Ovary (tissue), 9 donors: ENCODE measurements around the gene ITGB2. TPM values are rescaled to one million over a fixed set of nuclear protein-coding genes. Genes with fewer than 3 reads are reported as not detected.

ENCODE experiments used
- DNase-seq, 5 donors: peaks; one replicate each; pipeline ENCODE4 v3.0.0-alpha.2; 2019 to 2020
- H3K27ac ChIP-seq, 2 donors: fragments of 200-600 bp; one replicate each; pipeline versions ENCODE4 v1.5.1 to v1.8.0; 2019 to 2022
- H3K27me3 ChIP-seq: fragments of 200-600 bp; one replicate; pipeline ENCODE4 v1.8.0; 2022
- H3K36me3 ChIP-seq: fragments of 200-600 bp; sonication (generic); one replicate; pipeline ENCODE4 v1.5.1; 2019
- H3K4me1 ChIP-seq: one replicate; pipeline ENCODE4 v1.8.1; 2013; ENCODE audit warnings: mild to moderate bottlenecking, moderate library complexity; ENCODE audit not compliant: insufficient read depth
- H3K4me3 ChIP-seq: fragments of 200-600 bp; sonication (generic); one replicate; pipeline ENCODE4 v1.5.1; 2017
- H3K9me3 ChIP-seq, 2 donors: fragments of 200-600 bp in 1 of 2; sonication (generic) in 1 of 2; one replicate each; pipeline versions ENCODE4 v1.5.1 to v1.8.1; 2013 to 2019; ENCODE audit warnings: mild to moderate bottlenecking in 1 of 2, moderate library complexity in 1 of 2
- CTCF ChIP-seq, 3 donors: fragments of 450-650 bp in 2 of 3; fragments of 200-600 bp in 1 of 3; IDR thresholded peaks; one replicate each; pipeline versions ENCODE4 v1.5.1 to v1.8.0; 2016 to 2022; ENCODE audit warnings: antibody characterized with exemption in 3 of 3, mild to moderate bottlenecking in 1 of 3
- EP300 ChIP-seq: sonication (generic); formaldehyde crosslinking; IDR thresholded peaks from one replicate; pipeline ENCODE4 v1.6.1; 2017; ENCODE audit warnings: antibody characterized with exemption
- POLR2A ChIP-seq: fragments of 450-650 bp; IDR thresholded peaks from one replicate; pipeline ENCODE4 v1.6.1; 2017; ENCODE audit warnings: antibody characterized with exemption, mild to moderate bottlenecking, moderate library complexity
- WGBS, 3 donors: extraction: QIAGEN DNeasy Blood & Tissue Kit in 1 of 3; methylation state at CpG; one replicate each; pipeline versions ENCODE4 v1.1.5 to v1.1.7; 2013 to 2017; 5-methylcytosine and 5-hydroxymethylcytosine counted together
- intact Hi-C, 4 donors: fragments of 100-400 bp; cut with DNase I; formaldehyde crosslinking; loops; one replicate each; pipeline versions ENCODE4 v1.11.0 to v1.15.1; 2022 to 2023
- polyA plus RNA-seq, 2 donors: library from polyadenylated mRNA; stranded (reverse); fragments of 200-250 nt in 1 of 2; fragments of 350-450 nt in 1 of 2; fragmentation: Illumina TruSeq in 1 of 2; extraction: RNeasy Lipid Tissue Mini Kit (QIAGEN cat#74804) in 1 of 2; gene quantifications; one replicate each; pipeline ENCODE4 v1.2.3, GENCODE V29; 2013 to 2014
- total RNA-seq, 7 donors: library from RNA; depleted of rRNA in 2 of 7; stranded (reverse); fragments of >200 nt in 2 of 7; fragmentation: NEBNext Ultra II Directional in 3 of 7; extraction: Animal tissue kit (Norgen Biotek cat#: 25700) in 3 of 7; gene quantifications; one replicate each; pipeline versions ENCODE4 v1.1.0 to v1.2.4, GENCODE V29; 2016 to 2023
- donor health status: DM: no; HTN: no; CAD: no; lungs with moderate emphysema.
- donor health status: DM: no; HTN: no; CAD: no.
- donor health status: Bipolar disorder and iron deficiency.
- donor health status: DM: yes; HTN: yes; CAD: no.
- donor health status: DM: no; HTN: no; CAD: no.
- donor health status: DM: yes; HTN: yes; CAD: no.

Gene ITGB2
- total and polyA plus RNA-seq, 9 donors: 9.6 to 58.3 (median 17.6) TPM

GRCh38 chr21:44887126-44887806, 33.4 kb downstream of the ITGB2 start:
- no peak for TF ChIP-seq CTCF (IDR thresholded peaks at IDR 0.05)
- no peak for TF ChIP-seq EP300
- TF ChIP-seq POLR2A: no peak
- H3K4me1 ChIP-seq: no peaks in the 10 kb centered on the region
- no peaks in the 10 kb centered on the region for H3K27me3 ChIP-seq
- WGBS, 3 donors: 85 to 88% (median 87%) methylated on average over 11 of the region's 11 CpGs
- H3K27ac ChIP-seq: no peak overlapping the region
- intact Hi-C loops: no loop called here
- no peak overlapping the region for H3K4me3 ChIP-seq
- H3K9me3 ChIP-seq: no peaks in the 10 kb centered on the region
- no peak for DNase-seq
- no peaks in the 10 kb centered on the region for H3K36me3 ChIP-seq

GRCh38 chr21:44886113-44887075, 34.3 kb downstream of the ITGB2 start:
- no peak for DNase-seq
- Histone ChIP-seq H3K27me3 (no peaks in the 10 kb centered on the region), H3K9me3 (no peaks in the 10 kb centered on the region), H3K4me3 (no peak overlapping the region), H3K36me3 (no peaks in the 10 kb centered on the region), H3K4me1 (no peaks in the 10 kb centered on the region), H3K27ac (no peak overlapping the region)
- intact Hi-C loops: no loop called here
- WGBS, 3 donors: 86% methylated on average over 44 of the region's 44 CpGs
- TF ChIP-seq CTCF (IDR thresholded peaks at IDR 0.05): no peak
- no peak for TF ChIP-seq EP300
- TF ChIP-seq POLR2A: no peak

GRCh38 chr21:44885615-44886014, 35.1 kb downstream of the ITGB2 start:
- Histone ChIP-seq H3K4me1 (no peaks in the 10 kb centered on the region), H3K4me3 (no peak overlapping the region), H3K27ac (no peak overlapping the region), H3K27me3 (no peaks in the 10 kb centered on the region), H3K9me3 (no peaks in the 10 kb centered on the region), H3K36me3 (no peaks in the 10 kb centered on the region)
- intact Hi-C loops: no loop called here
- no peak for TF ChIP-seq CTCF (IDR thresholded peaks at IDR 0.05)
- WGBS, 3 donors: 78 to 79% (median 78%) methylated on average over 11 of the region's 11 CpGs
- DNase-seq: no peak

DNA sequence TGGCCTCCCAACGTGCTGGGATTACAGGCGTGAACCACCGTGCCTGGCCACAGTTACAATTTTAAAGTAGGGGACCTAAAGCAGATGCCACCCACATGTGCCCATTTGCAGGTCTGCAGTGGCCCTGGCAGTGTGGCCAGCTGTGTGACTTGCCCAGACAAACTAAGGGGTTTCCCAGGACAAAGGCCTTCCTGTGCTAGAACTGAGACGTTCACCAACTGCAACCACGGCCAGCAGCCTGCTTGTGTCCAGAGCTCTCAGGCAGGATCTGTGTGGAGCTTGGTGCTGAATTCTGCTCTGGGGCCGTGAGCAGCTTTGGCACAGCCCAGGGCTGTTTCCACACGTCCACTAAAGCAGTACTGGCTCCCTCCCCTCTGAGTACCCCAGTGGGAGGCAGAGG, 36.6 kb downstream of the ITGB2 start:
- H3K27ac ChIP-seq: no peak overlapping the region
- DNase-seq: no peak
- no peak for TF ChIP-seq CTCF (IDR thresholded peaks at IDR 0.05)
- no peak for TF ChIP-seq EP300
- no peak for TF ChIP-seq POLR2A
- no peak overlapping the region for H3K4me3 ChIP-seq
- no peaks in the 10 kb centered on the region for H3K9me3 ChIP-seq
- intact Hi-C loops: no loop called here
- no peaks in the 10 kb centered on the region for H3K36me3 ChIP-seq
- H3K4me1 ChIP-seq: no peaks in the 10 kb centered on the region
- 50 to 62% (median 56%) methylated on average over 7 of the region's 7 CpGs for WGBS, 3 donors
- no peaks in the 10 kb centered on the region for H3K27me3 ChIP-seq
